ENCODE data around the gene VN1R4.
A peak's percentile ranks its signal among the peaks of the same experiment; 100 is the strongest.
"Not testable (repeated sequence)": the region's sequence is repeated elsewhere in the genome, so short reads cannot be mapped to it uniquely, and the experiment has no call there.

The VN1R4 gene, protein sequence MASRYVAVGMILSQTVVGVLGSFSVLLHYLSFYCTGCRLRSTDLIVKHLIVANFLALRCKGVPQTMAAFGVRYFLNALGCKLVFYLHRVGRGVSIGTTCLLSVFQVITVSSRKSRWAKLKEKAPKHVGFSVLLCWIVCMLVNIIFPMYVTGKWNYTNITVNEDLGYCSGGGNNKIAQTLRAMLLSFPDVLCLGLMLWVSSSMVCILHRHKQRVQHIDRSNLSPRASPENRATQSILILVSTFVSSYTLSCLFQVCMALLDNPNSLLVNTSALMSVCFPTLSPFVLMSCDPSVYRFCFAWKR

DNA sequence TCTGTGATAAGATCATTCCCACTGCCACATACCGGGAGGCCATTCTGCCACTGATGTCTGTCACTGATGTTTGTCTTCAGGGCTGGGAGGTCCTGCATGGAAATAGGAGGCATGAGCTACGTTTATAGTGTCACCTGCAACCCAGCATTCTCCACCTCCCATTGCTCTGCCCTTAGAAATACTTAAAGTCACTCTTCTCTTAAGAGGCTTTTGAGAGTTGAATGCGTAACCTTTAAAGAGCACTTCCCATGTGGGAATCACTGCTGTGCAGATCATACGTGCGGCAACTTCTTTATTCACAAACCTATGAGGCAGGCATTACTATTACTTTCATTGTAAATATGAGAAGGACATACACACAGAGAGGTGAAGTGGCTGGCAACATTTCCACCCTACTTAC lies at the start of gene VN1R4:
Gene VN1R4, minus strand, starts transcription at position 101 of the 400 bp plus-strand sequence. Its CDS starts 58 bp downstream, at position 43.
- not testable (repeated sequence) for DNase-seq (ENCODE audit: low read depth)

DNA sequence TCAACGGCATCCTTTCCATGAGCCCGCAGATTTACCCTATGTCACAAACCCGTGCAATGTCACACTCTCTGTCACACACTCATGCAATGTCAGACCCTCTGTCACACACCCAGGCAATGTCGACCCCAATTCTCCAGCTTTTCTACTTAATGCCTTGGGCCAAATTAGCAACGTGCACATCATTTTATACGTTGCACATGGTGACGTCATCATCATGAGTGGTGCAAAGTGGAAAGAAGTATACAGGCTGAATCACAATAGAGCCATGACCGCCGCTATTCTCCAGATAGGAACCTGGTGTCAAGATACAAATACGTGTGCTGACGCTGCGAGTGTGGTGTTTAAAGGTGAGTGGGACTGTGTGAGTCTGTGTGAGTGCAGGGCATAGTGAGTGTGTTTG lies 44.4 kb upstream of the VN1R4 start:
- DNase-seq (ENCODE audit: low read depth): no peak

DNA sequence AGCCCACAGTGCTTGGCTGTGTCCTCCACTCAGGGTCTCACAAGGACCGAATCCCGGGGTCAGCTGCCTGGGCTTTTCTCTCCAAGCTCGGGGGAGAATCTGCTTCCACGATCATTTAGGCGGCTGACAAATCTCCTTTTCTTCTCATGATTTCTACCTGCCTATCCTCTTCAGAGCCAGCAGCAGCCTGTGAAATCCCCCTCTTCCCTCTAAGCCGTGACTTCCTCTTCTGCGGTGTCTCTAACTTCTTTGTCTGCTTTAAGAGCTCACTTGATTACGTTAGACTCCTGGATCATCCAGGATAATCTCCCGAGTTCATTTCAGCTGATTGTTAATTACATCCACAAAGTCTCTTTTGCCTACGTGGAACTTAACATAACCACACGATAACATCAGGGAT lies 43.5 kb upstream of the VN1R4 start:
- DNase-seq (ENCODE audit: low read depth): no peak

DNA sequence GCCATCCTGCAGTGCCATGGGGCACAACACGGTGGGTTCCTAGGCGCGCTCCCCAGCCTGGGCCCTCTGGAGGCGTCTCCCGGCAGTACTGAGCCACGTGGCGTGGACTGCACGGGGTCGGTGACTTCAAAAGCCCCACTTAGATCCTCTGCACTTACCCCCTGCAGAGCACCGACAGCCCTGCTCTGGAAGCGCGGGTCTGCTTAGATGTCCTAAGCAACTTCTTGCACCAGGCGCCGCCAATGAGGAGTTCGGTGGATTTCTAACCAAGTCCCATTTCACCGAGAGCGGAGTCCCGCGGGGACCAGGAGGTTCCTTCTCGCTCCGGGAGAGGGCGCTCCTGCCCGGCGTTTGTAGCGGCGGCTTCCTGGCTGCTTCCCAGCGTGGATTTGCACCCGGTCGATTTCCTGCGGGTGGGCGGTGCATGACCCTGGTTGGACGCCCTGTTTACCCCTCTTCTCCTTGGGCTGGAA lies 40.9 kb upstream of the VN1R4 start:
- no peak for DNase-seq (ENCODE audit: low read depth)

DNA sequence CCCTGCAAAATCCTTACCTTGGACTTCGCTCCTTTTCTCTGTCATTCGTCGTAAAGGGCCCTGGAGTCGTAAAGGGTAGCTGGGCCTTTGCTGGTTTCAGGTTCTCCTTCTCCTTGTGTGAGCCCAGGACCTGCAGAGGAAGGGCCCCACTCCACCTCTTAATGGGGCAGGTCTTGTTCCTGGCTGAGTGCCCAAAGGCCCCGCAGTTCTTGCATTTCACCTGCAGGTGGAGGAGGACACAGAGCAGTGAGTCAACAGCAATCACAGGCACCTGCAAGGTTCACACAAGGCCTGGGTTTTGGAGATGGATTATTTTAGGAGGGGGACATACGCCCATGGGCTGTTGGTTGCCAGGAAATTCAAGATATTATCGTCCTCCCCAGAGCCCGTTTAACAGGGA lies 33.8 kb upstream of the VN1R4 start:
- not testable (repeated sequence) for DNase-seq (ENCODE audit: low read depth)

DNA sequence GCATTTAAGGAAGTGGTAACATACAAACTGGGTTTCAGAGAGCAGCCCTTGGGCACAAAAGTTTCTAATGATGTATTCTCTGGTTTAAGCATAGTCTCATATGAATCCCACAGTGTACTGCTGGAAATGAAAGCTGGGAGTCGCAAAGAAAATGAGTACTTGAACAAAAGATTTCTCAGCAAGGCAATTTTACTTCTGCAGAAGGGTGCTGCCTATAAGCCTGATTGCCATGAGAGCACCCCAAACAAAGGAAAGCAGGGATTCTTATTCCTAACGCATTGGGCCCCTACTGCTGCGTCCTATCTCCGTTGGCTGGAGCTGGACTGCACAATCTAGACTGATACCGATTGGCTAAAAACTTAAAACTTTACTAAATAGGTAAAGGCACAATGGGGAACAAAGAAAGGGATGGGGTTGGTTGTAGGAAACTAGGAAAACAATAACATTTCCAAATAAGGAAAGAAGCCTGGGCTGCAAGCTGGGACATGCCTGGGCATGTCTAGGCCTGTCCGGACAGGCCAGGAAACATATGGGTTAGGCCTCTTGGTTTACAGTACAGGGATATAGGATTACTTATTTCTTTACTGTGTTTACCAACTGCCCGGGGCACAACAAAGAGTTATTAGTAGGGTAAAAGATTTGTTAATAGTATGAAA lies 27.4 kb upstream of the VN1R4 start:
- DNase-seq (ENCODE audit: low read depth): no peak

DNA sequence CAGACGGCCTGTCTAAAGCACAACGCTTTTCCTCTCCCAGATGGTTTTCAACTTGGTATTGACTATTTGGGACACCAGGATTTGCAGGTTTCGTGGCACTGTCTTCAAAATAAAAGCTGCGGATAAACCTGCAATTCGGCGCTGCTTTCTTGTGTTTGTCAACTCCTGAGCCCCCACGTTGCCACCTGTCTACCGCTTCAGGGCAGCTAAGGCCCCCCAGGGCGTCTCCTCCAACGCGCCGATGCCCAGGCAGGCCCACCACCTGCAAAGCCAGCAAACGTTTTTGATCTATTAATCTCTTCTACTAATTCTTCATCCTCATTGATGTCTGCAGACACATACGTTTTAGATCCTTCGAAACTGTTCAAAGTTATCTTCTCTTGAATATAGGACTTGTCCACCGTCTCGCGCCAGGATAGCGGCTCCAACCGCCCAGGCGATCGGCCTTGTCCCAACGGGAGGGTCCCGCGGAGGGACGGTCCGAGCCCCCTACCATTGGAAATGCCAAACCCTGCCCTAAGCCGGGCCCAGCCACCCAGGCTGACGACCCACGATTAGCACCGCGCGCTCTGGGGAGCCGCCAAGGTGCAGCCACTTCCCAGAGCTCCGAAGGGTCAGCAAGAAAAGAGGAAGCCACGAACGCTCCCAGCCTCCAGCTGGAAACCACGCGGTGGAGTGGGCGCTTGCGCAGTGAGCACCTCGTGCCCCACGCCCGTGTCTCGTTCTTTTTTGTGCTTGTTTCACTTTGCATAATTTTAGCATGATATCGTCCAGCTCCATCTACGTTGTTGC lies 23.4 kb upstream of the VN1R4 start:
- no peak for DNase-seq (ENCODE audit: low read depth)

DNA sequence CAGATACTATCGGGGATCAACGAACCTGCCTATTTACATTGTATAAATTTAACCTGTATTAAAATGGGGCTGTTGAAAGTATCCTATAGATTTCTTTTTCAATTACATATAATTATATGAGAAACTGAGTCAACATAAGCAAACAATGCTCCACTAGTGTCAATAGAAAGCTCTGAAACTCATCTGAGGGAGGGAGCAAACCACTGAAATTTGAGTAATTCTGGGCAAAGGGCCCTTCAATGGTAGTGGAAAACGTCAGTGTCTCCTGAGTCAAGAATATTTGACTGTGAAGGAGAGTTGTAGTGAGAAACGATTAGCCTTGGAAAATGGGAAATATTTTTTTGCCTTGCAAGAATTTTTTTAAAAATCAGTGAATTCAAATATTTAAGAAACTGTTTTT lies 17.6 kb upstream of the VN1R4 start:
- DNase-seq (ENCODE audit: low read depth): no peak

DNA sequence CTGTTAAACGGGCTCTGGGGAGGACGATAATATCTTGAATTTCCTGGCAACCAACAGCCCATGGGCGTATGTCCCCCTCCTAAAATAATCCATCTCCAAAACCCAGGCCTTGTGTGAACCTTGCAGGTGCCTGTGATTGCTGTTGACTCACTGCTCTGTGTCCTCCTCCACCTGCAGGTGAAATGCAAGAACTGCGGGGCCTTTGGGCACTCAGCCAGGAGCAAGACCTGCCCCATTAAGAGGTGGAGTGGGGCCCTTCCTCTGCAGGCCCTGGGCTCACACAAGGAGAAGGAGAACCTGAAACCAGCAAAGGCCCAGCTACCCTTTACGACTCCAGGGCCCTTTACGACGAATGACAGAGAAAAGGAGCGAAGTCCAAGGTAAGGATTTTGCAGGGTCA lies 14.4 kb upstream of the VN1R4 start:
- not testable (repeated sequence) for DNase-seq (ENCODE audit: low read depth)

DNA sequence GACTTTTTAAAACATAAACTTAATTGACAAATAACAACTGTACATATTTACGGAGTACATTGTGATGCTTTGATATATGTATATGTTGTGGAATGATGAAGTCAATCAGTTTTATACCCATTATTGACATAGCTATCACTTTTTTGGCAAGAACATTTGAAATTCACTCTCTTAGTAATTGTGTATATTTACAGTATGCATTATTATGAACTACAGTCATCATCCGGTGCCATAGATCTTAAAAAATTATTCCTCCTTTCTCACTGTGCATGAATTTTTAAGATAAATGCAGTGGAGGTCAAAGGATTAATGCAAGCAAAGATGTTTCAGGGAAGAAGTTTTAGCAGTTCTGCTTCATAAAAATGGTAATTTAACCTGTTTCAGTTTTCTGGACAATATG lies 8.0 kb upstream of the VN1R4 start:
- no peak for DNase-seq (ENCODE audit: low read depth)

DNA sequence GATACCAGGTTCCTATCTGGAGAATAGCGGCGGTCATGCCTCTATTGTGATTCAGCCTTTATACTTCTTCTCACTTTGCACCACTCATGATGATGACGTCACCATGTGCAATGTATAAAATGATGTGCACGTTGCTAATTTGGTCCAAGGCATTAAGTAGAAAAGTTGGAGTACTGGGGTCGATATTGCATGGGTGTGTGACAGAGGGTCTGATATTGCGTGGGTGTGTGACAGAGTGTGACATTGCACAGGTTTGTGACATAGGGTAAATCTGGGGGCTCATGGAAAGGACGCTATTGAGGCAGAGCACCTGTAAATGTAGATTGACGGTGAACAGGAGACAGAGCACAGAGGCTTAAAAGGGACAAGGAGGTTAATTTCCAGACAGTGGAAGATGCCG lies 4.5 kb upstream of the VN1R4 start:
- no peak for DNase-seq (ENCODE audit: low read depth)

DNA sequence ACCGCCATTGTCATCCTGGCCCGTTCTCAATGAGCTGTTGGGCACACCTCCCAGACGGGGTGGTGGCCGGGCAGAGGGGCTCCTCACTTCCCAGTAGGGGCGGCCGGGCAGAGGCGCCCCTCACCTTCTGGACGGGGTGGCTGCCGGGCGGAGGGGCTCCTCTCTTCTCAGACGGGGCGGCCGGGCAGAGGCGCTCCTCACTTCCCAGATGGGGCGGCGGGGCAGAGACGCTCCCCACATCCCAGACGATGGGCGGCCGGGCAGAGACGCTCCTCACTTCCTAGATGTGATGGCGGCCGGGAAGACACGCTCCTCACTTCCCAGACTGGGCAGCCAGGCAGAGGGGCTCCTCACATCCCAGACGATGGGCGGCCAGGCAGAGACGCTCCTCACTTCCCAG lies 2.3 kb upstream of the VN1R4 start:
- DNase-seq (ENCODE audit: low read depth): not testable (repeated sequence)

DNA sequence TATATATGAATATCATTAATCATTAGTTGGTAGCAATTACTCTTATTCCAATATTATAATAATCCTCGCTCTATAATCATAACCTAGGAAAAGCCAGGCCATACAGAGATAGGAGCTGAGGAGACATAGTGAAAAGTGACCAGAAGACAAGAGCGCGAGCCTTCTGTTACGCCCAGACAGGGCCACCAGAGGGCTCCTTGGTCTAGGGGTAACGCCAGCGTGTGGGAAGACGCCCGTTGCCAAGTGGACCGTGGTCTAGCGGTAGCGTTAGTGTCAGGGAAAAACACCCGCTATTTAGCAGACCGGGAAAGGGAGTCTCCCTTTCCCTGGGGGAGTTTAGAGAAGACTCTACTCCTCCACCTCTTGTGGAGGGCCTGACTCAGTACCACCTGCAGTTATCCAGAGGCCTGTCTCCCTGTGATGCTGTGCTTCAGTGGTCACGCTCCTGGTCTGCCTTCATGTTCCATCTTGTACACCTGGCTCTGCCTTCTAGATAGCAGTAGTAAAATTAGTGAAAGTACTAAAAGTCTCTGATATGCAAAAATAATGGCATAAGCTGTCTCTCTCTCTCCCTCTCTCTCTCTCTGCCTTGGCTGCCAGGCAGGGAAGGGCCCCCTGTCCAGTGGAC lies 9.7 kb downstream of the VN1R4 start, which contains the start of gene VN1R2:
Gene VN1R2, plus strand, starts transcription at position 578 of the 628 bp plus-strand sequence. CDS start 84 bp downstream, outside the sequence.
- not testable (repeated sequence) for DNase-seq (ENCODE audit: low read depth)

DNA sequence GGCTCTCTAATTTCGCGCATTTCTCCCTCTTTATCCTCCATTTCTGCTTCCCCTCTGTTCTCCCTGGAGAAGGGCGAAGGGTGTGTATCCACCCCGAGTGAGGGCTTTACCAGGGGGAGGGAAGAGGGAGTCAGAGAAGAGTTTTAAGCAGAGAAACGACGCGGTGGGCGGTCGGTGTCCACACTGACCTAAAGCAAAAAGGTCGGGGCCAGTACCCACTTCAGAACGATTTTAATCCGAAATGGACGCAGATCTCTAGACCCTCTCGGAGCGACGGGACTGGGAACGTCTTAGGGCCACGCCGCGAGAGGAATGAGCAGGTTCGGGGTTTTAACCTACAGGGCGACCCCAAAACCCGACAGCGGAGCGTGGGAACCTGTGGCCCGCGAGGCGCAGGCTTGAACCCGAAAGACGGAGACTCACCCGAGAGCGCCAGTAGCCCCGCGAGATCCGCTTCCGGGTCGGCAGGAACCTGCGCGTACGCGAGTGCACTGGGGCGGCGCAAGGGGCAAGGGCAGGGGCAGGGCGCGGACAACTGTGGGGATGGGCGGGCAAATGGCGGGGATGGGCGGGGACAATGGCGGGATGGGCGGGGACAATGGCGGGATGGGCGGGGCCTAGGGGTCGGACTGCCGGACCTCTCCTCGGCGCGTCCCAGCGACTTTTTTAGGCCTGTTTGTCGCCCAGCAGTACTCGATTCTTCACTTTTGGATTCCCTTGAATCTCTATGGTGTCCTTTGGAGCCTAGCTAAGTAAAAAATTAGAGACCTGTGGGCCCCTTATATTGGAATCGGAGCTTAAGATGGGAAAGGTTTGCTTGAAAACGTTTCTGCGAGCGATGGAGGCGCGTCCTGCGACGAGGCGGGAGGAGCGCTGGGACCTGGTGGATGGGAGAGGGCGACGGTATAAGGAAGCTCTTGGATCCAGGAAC lies 12.8 kb downstream of the VN1R4 start, which contains the start of gene ZNF677:
Gene ZNF677, minus strand, starts transcription at position 463 of the 931 bp plus-strand sequence. CDS start 3,323 bp downstream, outside the sequence.
- peak; percentile 63 for DNase-seq (ENCODE audit: low read depth)

DNA sequence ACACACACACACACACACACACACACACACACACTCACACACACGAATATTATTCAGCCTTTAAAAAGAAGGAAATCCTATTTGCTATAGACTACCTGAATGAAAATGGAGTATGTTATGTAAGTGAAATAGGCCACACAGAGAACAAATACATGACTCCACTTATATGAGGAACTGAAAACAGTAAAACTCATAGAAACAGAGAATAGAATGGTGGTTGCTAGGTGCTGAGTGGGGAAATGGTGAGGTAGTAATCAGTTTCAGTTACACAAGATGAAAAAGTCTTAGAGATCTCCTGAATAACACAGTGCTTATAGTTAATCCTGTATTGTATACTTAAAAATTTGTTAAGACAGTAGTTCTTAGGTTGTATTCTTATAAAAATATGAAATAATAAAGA lies 21.0 kb downstream of the VN1R4 start:
- no peak for DNase-seq (ENCODE audit: low read depth)

DNA sequence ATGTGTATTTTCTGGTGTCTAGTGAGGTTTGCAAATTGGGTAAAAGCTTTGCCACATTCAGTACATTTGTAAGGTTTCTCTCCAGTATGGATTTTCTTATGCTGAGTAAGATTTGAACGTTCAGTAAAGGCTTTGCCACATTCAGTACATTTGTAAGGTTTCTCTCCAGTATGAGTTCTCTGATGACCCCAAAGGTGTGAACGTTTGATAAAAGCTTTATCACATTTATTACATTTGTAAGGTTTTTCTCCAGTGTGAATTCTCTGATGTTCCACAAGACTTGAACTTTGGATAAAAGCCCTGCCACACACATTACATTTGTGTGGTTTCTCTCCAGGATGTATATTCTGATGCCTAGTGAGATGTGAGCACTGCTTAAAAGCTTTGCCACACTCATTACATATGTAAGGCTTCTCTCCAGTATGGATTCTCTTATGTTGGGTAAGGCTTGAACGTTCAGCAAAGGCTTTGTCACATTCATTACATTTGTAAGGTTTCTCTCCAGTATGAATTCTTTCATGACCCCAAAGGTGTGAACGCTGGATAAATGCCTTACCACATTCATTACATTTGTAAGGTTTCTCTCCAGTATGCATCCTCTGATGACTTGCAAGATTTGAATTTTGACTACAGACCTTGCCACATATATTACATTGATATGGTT lies 30.3 kb downstream of the VN1R4 start:
- DNase-seq (ENCODE audit: low read depth): no peak

DNA sequence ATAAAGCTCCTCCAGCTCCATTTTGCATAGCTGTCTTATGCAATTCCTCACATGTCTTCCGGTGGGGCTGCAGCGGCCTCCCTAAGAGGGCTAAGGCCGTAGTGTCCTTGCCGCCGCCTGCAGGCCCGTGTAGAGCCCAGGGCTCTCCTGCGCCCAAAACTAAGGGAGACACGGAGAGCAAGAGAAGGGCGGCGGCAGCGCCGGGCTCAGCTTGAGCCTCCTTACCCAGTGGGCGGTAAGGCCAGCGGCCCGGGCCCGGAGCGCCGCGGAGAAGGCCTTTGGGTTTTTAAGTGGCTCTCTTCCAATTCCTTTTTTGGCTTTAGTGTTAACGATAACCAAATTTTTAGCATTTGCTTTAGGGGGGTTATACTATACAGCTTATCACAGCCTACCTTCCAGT lies 42.9 kb downstream of the VN1R4 start:
- DNase-seq (ENCODE audit: low read depth): no peak

DNA sequence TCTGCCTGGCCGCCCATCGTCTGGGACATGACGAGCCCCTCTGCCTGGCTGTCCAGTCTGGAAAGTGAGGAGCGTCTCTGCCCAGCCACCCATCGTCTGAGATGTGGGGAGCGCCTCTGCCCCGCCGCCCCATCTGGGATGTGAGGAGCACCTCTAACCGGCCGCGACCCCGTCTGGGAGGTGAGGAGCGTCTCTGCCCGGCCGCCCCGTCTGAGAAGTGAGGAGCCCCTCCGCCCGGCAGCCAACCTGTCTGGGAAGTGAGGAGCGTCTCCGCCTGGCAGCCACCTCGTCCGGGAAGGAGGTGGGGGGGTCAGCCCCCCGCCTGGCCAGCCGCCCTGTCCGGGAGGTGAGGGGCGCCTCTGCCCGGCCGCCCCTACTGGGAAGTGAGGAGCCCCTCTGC lies 44.8 kb downstream of the VN1R4 start:
- DNase-seq (ENCODE audit: low read depth): not testable (repeated sequence)
